Stimulated activated naive CD8-positive, alpha-beta T cell treated with anti-CD3 and anti-CD28 coated beads, Interleukin-15, amount 100 ng/mL, for 72 hours (primary cell): ENCODE data around the gene TTF2.

ENCODE experiments used
- ATAC-seq: fragments of 150-1000 bp; cut with Tn5 transposase; 2 replicates; pipeline ENCODE4 v1.10.0; 2021; ENCODE audit warnings: mild to moderate bottlenecking, moderate library complexity
- DNase-seq, 2 donors: peaks; one replicate each; pipeline ENCODE4 v3.0.0; 2021 to 2022
- H3K27ac Mint-ChIP-seq, 2 donors: one replicate each; pipeline ENCODE4 v1.8.0; 2022; ENCODE audit warnings: mild to moderate bottlenecking in 2 of 2, mixed read lengths in 2 of 2, moderate library complexity in 2 of 2
- H3K27me3 Mint-ChIP-seq: one replicate; pipeline ENCODE4 v1.8.0; 2022; ENCODE audit warnings: mixed read lengths
- H3K4me1 Mint-ChIP-seq: one replicate; pipeline ENCODE4 v1.8.0; 2022; ENCODE audit warnings: mild to moderate bottlenecking, mixed read lengths
- H3K4me3 Mint-ChIP-seq, 2 donors: one replicate each; pipeline ENCODE4 v1.8.0; 2022; ENCODE audit warnings: mild to moderate bottlenecking in 2 of 2, mixed read lengths in 2 of 2, moderate library complexity in 1 of 2
- H3K9me3 Mint-ChIP-seq, 2 donors: one replicate each; pipeline ENCODE4 v1.8.0; 2022; ENCODE audit warnings: mixed read lengths in 2 of 2

TTF2 gene

DNA sequence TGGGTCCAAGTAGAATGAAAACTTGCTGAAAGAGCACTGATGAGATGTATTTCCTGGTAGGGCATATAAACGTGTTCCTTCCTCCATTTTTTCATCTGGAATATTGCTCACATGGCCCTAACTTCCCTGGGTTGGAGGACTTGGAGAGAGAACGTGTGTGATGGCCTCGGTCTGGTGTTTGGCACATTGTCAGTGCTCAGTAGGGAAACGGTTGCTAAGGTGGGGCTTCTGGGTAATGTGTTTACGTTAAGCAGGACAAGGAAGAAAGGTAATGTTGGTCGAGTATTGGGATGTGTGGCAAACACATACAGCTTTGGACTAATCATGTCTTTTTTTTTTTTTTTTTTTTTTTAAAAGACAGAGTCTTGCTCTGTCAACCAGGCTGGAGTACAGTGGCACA, 6.2 kb downstream of the TTF2 start:
- Mint-ChIP-seq H3K27ac (no peak overlapping the region), H3K4me3 (no peak overlapping the region), H3K4me1 (peaks cover 64% of the 10 kb centered on the region), H3K9me3 (no peaks in the 10 kb centered on the region), H3K27me3 (no peaks in the 10 kb centered on the region)
- ATAC-seq: no peak
- DNase-seq: no peak

DNA sequence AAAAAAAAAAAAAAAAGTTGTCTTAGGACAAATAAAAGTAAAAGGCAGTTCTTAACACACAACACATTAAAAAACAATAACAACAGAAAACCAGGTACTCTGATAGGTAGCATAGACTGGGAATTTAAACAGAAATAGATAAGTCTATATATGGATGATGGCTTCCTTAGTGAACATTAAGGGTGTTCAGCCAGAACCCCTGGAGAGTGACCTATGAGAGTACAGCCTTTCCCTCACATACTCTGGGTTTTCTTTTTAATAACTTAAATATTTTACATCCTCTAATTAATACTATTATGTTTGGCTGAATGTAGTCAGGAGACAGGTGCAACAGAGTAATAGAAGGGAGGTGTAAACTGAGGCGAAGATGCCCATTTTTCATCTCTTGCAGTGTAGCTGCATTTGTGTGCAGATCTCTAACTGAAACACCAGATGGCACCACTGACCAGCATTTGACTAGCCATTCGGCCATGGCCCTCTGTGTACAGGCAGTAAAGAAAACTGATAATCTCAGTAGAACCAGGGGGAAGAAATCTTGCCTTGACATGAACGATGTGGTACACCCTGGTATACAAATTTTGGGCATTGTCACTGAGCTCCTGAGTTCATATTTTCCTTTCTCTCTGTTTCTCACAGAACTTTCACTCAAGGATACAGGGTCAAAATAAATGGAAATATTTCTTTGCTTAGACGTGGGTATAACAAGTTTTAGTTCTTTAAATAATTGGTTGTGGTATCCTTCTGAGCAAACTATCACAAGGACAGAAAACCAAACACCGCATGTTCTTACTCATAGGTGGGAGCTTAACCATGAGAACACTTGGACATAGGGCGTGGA, 7.6 kb downstream of the TTF2 start:
- Mint-ChIP-seq H3K4me1 (peaks cover 56% of the 10 kb centered on the region), H3K27ac (peak overlapping the region in 1 of 2 donors; percentile 34), H3K27me3 (no peaks in the 10 kb centered on the region), H3K9me3 (no peaks in the 10 kb centered on the region), H3K4me3 (no peak overlapping the region)
- ATAC-seq: peak; percentile 77
- peak in 1 of 2 donors; percentile 44 for DNase-seq

DNA sequence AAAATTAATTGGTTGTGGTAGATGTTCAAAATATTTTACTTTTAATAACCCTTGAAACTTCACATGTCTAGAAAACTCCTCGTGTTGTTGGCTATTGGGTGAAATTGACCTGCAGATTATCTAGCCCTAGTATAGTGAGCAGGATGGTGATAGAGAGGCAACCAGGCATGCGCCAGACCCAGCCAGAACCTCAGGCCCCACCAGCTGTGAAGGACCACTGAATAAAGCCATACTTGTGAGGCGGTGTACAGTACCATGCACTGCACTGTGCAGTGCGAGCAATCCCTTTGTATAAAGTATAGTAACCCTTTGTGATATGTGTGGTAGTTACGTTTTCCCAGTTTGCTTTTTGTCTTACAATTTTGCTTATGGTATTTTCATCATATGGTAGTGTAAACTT, 8.5 kb downstream of the TTF2 start:
- DNase-seq (no peak), ATAC-seq (no peak)
- Mint-ChIP-seq H3K4me1 (peaks cover 47% of the 10 kb centered on the region), H3K27me3 (no peaks in the 10 kb centered on the region), H3K4me3 (no peak overlapping the region), H3K27ac (no peak overlapping the region), H3K9me3 (no peaks in the 10 kb centered on the region)

DNA sequence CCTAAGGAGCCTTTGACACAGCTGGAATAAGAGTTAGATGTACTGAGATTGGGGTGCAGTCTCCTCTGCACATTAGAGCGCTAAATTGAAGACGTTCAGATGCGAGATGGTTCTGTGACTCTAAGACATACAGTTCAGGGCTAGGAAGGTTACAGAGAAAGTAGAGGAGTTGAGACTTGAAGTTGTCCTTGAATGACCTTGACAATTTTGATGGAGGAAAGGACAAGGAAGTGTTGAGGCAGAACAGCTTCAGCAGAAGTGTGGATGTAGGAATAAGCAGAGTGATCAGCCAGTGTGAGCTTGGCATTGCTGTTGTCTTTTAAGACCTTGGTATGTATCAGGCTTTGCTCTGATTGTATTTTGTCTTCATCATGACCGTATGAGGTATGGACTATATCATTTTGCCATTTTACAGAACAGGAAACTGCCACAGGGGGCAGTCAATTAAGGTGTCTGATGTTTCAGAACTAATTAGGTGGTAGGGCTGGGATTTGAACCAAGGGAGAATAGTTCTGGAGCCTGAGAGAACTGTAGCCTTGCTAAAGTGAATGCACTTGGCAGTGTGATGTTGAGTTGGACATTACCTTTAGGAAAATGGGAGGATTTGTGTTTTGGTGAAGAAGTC, 9.2 kb downstream of the TTF2 start:
- peak overlapping the region in 1 of 2 donors; percentile 28 for H3K27ac Mint-ChIP-seq
- ATAC-seq (peak; percentile 60), DNase-seq (no peak)

DNA sequence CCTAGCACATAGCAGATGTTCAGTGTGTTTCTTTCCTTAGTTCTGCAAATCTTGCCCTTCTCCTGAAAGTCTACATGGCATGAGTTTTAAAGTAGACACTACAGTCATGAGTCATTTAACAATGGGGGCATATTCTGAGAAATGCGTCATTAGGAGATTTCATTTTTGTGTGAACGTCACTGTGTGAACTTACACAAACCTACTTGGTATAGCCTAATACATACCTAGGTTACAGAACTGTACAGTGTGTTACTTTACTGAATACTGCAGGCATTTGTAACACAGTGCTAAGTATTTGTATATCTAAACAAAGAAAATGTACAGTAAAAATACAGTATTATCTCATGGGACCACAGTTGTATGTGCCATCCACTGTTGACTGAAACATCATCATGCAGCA, 10.0 kb downstream of the TTF2 start:
- ATAC-seq (peak; percentile 72), DNase-seq (no peak)
- Mint-ChIP-seq H3K9me3 (no peaks in the 10 kb centered on the region), H3K27ac (no peak overlapping the region), H3K4me3 (no peak overlapping the region), H3K4me1 (peaks cover 46% of the 10 kb centered on the region), H3K27me3 (no peaks in the 10 kb centered on the region)

More for the DNA sequence above, 9.2 kb downstream of the TTF2 start:
- no peaks in the 10 kb centered on the region for H3K27me3 Mint-ChIP-seq
- no peak overlapping the region for H3K4me3 Mint-ChIP-seq
- H3K4me1 Mint-ChIP-seq: peaks cover 40% of the 10 kb centered on the region
- H3K9me3 Mint-ChIP-seq: no peaks in the 10 kb centered on the region

DNA sequence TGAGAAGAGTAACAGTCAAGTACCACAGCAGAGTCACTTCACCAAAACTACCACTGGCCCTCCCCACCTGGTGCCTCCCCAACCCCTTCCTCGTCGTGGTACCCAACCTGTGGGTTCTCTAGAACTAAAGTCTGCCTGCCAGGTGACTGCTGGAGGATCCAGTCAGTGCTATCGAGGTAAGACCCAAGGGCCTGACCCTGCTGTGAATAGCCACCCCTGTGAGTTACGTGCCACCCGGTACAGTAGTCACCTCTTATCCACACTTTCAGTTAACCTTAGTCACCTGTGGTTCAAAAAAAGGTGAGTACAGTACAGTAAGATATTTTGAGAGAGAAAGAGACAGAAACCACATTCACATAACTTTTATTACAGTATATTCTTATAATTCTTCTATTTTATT, 16.5 kb downstream of the TTF2 start:
- DNase-seq: no peak
- Mint-ChIP-seq H3K4me1 (peaks cover 42% of the 10 kb centered on the region), H3K9me3 (no peaks in the 10 kb centered on the region), H3K27ac (peak overlapping the region; percentile 78 to 94), H3K4me3 (no peak overlapping the region), H3K27me3 (no peaks in the 10 kb centered on the region)
- no peak for ATAC-seq

DNA sequence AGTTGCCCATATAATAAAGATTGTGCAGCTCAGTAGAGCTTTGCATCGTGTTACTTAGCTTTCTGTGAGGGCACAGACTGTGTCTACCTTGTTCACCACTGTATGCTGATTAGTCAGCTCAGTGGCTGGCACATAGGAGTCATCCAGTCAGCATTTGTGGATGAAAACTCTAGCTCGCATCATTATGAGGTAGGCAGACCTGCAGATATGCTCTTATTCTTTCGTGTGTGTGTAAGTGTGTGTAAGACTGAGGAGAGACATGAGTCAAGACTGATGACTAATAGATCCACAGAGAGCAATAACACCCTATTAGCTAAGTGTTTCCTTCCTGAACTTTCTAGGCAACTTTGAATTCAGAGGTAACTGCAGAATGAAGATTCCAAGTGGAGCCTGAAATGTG, 17.1 kb downstream of the TTF2 start:
- H3K4me1 Mint-ChIP-seq: peaks cover 41% of the 10 kb centered on the region
- H3K9me3 Mint-ChIP-seq: no peaks in the 10 kb centered on the region
- DNase-seq: peak; percentile 20 to 69
- H3K27me3 Mint-ChIP-seq: no peaks in the 10 kb centered on the region
- peak overlapping the region; percentile 32 to 90 for H3K27ac Mint-ChIP-seq
- peak; percentile 100 for ATAC-seq
- no peak overlapping the region for H3K4me3 Mint-ChIP-seq

DNA sequence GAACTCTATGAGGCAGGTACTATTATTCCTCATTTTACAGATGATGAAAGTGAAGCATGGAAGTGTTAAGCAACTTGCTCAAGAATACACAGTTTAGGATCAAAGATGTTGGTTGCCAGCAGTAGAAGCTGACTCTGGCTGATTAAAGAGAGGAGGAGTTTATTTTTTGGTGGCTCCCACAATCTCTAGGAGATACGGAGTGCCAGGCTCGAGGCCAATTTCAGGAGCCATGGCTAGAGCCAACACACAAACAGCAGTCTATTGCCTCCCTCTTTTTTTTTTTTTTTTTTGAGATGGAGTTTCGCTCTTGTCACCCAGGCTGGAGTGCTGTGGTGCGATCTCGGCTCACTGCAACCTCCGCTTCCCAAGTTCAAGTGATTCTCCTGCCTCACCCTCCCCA, 19.6 kb downstream of the TTF2 start:
- ATAC-seq: no peak
- H3K27ac Mint-ChIP-seq: no peak overlapping the region
- H3K9me3 Mint-ChIP-seq: no peaks in the 10 kb centered on the region
- peaks cover 50% of the 10 kb centered on the region for H3K4me1 Mint-ChIP-seq
- H3K4me3 Mint-ChIP-seq: no peak overlapping the region
- no peak for DNase-seq
- no peaks in the 10 kb centered on the region for H3K27me3 Mint-ChIP-seq

DNA sequence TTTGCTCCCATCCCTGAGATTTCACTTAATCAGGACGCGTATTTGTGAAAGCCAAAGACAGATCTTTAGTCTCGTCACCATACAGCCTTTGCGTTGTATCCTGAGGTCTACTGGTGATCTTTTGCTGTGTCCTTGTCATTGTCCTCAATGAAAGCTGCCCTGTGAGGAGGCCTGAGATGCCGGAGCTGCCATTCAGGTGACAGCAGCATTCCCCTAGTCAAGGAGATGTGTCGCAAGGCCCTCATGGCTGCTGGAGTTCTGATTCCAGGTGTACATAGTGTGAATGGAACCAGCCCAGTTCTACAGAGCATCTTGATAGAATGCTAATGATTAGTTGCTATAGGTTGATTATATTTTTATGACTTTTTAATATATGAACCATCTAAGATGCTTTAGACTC, 24.1 kb downstream of the TTF2 start:
- DNase-seq (no peak), ATAC-seq (no peak)
- Mint-ChIP-seq H3K27ac (no peak overlapping the region), H3K4me3 (no peak overlapping the region), H3K4me1 (peaks cover 20% of the 10 kb centered on the region), H3K9me3 (no peaks in the 10 kb centered on the region), H3K27me3 (no peaks in the 10 kb centered on the region)

DNA sequence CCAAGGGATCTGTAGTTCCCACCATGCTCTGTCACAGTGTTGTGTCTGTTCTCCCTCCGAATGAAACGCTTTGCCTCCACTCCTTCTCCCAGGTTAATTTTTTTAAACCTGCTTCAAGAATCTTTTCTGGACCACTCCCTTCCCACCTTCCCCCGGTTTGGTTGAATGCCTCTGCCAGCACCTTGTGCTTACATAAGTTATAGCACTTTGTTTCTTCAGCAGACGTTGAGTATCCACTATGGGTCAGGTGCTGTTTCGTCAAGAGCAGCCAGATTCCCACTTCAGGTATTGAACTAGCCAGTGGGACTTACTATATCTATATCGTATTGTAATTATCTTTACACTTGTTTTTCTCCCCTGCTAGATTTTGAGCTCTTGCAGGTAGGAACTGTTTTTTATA, 27.6 kb downstream of the TTF2 start:
- DNase-seq (no peak), ATAC-seq (no peak)
- H3K27ac Mint-ChIP-seq: no peak overlapping the region
- H3K4me1 Mint-ChIP-seq: peaks cover 14% of the 10 kb centered on the region
- H3K27me3 Mint-ChIP-seq: no peaks in the 10 kb centered on the region
- no peaks in the 10 kb centered on the region for H3K9me3 Mint-ChIP-seq
- H3K4me3 Mint-ChIP-seq: no peak overlapping the region

DNA sequence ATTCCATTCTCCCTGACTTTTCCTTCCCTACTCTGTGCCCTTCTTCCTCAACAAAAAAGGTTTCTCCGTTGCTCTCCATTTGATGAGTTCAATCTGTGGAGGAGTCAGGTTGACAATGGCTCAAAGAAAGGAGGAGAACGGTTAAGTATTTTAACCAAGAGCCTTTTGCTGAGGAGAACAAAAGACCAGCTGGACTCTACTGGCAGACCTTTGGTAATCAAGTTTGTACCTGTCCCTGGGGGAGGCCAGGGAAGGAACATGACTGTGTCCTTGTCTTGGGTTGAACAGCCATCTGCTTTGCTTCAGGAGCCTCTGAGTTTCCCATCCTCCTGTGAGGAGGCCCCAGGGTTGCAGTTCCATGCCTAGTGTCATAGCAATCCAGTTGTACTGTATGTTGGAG, 29.9 kb downstream of the TTF2 start:
- peaks cover 19% of the 10 kb centered on the region for H3K4me1 Mint-ChIP-seq
- H3K9me3 Mint-ChIP-seq: no peaks in the 10 kb centered on the region
- DNase-seq (no peak), ATAC-seq (no peak)
- H3K27ac Mint-ChIP-seq: no peak overlapping the region
- no peak overlapping the region for H3K4me3 Mint-ChIP-seq
- no peaks in the 10 kb centered on the region for H3K27me3 Mint-ChIP-seq

DNA sequence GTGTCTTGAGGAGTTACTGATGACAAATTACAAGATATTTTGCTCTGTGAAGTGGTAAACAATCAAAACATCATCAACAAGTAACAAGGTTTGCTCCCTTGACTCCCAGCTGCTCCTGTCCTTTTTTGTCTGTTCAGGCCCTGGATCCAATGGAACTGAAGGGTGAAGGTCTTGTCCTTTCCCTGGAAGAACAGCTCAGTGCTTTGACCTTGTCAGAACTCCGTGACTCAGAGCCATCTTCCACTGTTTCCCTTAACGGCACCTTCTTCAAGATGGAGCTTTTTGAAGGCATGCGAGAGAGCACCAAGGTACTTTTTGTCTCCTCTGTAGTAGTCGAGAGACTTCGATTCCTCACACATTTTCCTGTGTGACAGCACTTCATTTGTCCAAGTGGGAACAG, 32.5 kb downstream of the TTF2 start:
- no peaks in the 10 kb centered on the region for H3K9me3 Mint-ChIP-seq
- no peaks in the 10 kb centered on the region for H3K27me3 Mint-ChIP-seq
- no peak overlapping the region for H3K4me3 Mint-ChIP-seq
- ATAC-seq (no peak), DNase-seq (no peak)
- H3K27ac Mint-ChIP-seq: no peak overlapping the region
- peaks cover 19% of the 10 kb centered on the region for H3K4me1 Mint-ChIP-seq

DNA sequence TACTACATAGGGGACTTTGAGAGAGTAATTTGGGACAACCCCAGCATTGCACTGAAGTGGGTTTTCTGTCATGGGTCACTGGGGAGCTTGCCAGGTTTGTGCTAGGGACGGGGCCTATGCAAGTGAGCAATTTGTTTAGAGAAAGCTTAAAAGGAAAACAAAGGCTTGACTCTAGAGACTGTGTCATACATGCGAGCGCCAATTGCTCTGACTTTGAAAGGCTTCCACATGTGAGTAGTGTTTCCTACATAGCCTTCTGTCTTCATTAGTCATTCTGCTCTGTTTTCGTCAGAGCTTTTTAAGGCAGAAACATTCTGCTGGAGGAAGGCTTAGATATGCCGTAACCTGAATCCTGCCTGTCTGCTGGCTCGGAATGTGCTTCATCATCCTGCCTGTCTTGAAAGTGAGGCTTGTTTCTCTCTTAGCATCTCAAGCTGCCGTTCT, 33.0 kb downstream of the TTF2 start:
- no peak for DNase-seq
- Mint-ChIP-seq H3K27ac (no peak overlapping the region), H3K4me1 (peaks cover 19% of the 10 kb centered on the region), H3K27me3 (no peaks in the 10 kb centered on the region), H3K9me3 (no peaks in the 10 kb centered on the region), H3K4me3 (no peak overlapping the region)
- peak; percentile 56 for ATAC-seq

DNA sequence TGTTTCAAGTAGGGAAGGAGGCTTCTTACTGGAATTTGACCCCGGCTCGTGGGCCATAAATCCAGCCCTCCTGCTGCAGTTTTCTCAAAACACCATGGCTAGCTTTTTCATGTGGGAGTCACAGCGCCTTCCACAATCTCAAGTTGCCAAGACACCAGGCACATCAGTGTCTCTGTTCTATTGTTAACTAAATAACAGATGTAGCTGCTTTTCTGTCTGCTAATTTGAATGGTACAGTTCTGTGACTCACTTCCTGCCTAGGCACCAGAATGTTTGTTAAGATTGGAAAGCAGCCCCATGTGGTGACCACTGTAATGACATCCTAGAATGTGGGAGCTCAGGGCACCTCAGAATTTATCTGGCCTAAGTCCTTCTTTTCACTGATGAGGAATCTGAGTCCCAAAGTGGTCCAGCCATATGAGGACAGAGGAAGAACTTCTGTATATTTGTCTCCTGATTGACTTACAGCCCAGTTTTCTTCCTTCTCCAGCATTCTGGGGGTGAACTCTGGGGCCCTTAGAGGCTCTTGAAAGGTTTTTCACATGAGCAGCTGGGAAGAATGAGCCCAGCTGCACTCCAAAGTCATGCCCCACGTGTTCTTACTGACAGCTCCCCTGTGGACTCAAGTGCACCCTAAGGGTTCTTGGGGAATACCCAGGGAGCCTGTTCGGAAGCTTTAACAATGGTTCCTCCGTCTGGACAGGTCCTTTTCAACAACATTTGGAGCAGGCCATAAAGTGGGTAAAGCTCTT, 33.9 kb downstream of the TTF2 start:
- peak; percentile 98 for ATAC-seq
- Mint-ChIP-seq H3K27me3 (no peaks in the 10 kb centered on the region), H3K27ac (no peak overlapping the region), H3K4me3 (no peak overlapping the region), H3K4me1 (peaks cover 19% of the 10 kb centered on the region), H3K9me3 (no peaks in the 10 kb centered on the region)
- peak; percentile 24 to 44 for DNase-seq

DNA sequence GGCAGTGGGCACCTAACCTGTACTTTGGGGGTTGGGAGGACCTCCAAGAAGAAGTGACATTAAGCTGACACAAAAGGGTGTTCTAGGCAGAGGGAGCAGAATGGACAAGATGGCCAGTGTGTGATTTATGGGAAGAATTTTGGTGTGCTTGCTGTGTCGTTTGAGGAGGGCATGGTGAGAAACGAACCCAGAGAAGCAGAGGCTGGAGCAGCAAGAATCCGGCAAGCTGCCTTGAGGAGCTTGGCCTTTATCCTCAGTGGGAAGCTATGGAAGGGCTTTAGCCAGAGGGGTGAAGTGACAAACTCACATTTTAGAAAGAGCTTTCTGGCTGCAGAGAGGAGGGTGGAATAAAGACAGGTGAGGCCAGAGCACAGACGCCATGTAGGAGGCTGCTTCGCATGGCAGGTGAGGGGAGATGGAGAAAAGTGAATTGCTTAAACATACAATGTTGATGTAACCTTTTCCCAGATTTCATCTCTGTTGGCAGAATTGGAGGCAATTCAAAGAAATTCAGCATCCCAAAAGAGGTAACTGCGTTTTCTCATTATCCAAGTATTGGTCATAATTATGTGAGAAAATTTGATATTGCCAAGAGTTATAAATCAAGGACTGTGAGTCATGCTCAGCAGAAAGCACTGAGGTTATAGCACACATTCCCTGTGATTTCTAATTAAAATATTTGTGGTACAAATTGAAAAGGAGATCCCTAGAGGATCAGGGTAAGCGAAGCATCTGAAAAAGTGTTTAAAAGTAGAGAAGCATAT, 34.9 kb downstream of the TTF2 start:
- H3K4me1 Mint-ChIP-seq: peaks cover 19% of the 10 kb centered on the region
- peak overlapping the region in 1 of 2 donors; percentile 14 for H3K27ac Mint-ChIP-seq
- ATAC-seq (no peak), DNase-seq (no peak)
- no peak overlapping the region for H3K4me3 Mint-ChIP-seq
- no peaks in the 10 kb centered on the region for H3K27me3 Mint-ChIP-seq
- no peaks in the 10 kb centered on the region for H3K9me3 Mint-ChIP-seq
